ENCODE measurements around the gene SLC16A13.

DNA sequence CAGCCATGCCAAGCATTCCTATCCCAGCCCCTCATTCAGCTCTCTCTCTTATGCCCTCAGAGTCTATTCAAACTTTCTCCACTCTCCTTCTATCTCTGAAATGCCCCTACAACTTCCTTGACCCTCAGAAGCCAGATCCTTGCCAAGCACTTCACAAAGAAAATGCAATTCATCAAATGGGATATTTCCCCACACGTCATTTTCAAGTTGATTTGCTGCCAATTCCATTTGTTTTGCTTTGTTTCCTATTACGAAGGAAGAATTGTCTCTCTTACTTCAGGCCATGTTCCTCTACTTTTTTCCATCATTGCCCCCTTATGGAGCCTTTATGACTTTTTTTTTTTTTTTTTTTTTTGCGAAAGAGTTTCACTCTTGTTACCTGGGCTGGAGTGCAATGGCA is 49.1 kb upstream of the SLC16A13 start:
- TF ChIP-seq POLR2A (IDR thresholded peaks at IDR 0.05; ENCODE audit: low read length) (no peak), GATA1 (IDR thresholded peaks at IDR 0.05; ENCODE audit: low read depth, low read length) (no peak)
